ENCODE data around the gene DNM3.

DNA sequence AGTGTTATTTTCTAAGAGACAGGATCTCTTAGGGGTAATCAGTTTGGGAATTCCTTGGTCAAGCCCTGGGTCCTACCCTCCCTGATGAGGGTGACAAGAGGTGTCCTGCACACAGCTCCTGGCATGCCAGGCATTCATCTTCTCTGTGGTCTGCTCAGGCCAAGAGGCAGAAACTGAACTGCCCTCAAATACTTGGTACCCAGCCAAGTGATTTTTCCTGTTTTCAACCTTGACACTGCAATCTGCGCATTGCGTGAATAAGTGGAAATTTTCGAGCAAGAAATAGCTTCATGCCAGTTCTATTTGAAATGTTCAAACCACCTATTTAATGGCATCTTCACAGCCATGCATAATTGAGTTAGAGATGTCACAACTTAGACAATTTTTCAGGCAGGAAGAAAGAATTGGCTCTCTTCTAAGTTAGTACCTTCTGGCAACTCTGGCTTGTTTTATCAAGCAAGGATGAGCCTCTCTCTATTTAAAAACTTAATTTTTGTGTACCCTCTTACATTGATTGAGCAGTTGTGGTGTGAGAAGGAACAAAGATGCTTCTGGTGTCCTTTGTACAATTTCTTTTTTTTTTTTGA, 27.0 kb downstream of the DNM3 start:
- no peak for TF ChIP-seq CHD2 (IDR thresholded peaks at IDR 0.05; ENCODE audit: low read length)
- TF ChIP-seq TAF7 (optimal IDR thresholded peaks at IDR 0.05; ENCODE audit: borderline replicate concordance, low read depth, low read length) = no peak
- no peak for TF ChIP-seq TAF1 (IDR thresholded peaks at IDR 0.05; ENCODE audit: low read depth, low read length)
- TF ChIP-seq, protein P1, sequence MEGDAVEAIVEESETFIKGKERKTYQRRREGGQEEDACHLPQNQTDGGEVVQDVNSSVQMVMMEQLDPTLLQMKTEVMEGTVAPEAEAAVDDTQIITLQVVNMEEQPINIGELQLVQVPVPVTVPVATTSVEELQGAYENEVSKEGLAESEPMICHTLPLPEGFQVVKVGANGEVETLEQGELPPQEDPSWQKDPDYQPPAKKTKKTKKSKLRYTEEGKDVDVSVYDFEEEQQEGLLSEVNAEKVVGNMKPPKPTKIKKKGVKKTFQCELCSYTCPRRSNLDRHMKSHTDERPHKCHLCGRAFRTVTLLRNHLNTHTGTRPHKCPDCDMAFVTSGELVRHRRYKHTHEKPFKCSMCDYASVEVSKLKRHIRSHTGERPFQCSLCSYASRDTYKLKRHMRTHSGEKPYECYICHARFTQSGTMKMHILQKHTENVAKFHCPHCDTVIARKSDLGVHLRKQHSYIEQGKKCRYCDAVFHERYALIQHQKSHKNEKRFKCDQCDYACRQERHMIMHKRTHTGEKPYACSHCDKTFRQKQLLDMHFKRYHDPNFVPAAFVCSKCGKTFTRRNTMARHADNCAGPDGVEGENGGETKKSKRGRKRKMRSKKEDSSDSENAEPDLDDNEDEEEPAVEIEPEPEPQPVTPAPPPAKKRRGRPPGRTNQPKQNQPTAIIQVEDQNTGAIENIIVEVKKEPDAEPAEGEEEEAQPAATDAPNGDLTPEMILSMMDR (IDR thresholded peaks at IDR 0.05; ENCODE audit: control extremely low read depth in 1 of 3, insufficient read depth in 1 of 3, low read depth in 1 of 3, low read length in 3 of 3) = no peak
- TF ChIP-seq EZH2 (IDR thresholded peaks at IDR 0.05; ENCODE audit: low read depth, low read length, severe bottlenecking) = no peak
- TF ChIP-seq MAFK (IDR thresholded peaks at IDR 0.05; ENCODE audit: low read depth, low read length) = no peak
- TF ChIP-seq SP1 (IDR thresholded peaks at IDR 0.05; ENCODE audit: low read depth, low read length) = no peak
- TF ChIP-seq, protein P2, sequence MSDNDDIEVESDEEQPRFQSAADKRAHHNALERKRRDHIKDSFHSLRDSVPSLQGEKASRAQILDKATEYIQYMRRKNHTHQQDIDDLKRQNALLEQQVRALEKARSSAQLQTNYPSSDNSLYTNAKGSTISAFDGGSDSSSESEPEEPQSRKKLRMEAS (IDR thresholded peaks at IDR 0.05) = no peak
- TF ChIP-seq ASH2L (IDR thresholded peaks at IDR 0.05; ENCODE audit: low read length) = no peak
- TF ChIP-seq EP300 (IDR thresholded peaks at IDR 0.05; ENCODE audit: borderline replicate concordance in 1 of 2, low read depth in 2 of 2, low read length in 2 of 2) = no peak
- no peak for TF ChIP-seq POLR2A (IDR thresholded peaks at IDR 0.05; ENCODE audit: control extremely low read depth in 1 of 2, low read depth in 2 of 2, low read length in 2 of 2)
- TF ChIP-seq SAP30 (IDR thresholded peaks at IDR 0.05; ENCODE audit: insufficient read depth, insufficient replicate concordance, low read length) = no peak
- no peak for TF ChIP-seq JUND (IDR thresholded peaks at IDR 0.05; ENCODE audit: low read length)

Measured in H1 (cell line).